Hypothalamus (tissue), 51 donors: ENCODE data around the gene ENPP3.

Source experiments
- DNase-seq, 51 donors: peaks; one replicate each; lab custom pipeline; 2025; lab: John Stamatoyannopoulos, UW

The ENPP3 gene

DNA sequence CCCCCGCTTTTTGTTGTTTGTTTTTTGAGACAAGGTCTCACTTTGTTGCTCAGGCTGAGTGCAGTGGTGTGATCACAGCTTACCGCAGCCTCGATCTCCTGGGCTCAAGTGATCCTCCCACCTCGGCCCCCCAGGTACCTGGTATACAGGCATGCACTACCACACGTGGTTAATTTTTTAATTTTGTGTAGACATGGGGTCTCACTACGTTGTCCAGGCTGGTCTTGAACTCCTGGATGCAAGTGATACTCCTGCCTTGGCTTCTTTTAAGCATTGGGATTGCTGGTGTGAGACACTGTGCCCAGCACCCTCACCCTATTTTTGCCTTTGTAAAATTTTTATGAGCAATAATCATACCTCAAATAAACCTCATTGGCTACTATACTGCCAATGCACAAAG, 5.5 kb downstream of the ENPP3 start:
- DNase-seq = no peak

DNA sequence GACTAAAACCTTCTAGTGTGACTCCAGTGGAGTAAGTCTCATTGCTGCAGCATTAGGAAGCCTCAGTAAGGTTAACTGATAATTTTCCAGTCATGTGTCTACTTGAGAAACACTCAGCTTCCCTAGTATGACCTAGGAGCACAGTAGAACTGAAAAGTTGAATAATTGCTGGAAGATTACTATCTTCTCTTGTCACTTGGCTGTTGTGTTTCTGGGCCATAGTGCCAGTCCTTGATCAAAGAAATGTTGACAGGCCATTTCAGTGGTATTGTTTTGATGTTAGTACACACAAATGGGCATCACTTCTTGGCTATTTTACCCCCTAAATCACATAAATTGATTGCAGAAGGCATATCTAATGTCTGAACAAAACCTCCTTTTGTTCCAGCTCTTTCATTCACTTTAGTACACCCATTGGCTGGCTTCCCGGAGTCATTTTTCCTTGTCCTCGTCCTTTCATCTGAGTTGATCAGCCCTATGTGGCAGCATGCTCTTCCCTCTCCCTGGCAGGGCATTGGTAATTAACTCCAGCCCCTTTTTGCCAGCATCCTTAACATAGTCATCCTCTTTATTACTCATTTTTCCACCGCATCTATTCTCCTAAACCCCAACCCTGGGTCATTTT, 6.0 kb downstream of the ENPP3 start:
- peak in 22 of 51 donors; percentile 1 to 52 (median 18) for DNase-seq

DNA sequence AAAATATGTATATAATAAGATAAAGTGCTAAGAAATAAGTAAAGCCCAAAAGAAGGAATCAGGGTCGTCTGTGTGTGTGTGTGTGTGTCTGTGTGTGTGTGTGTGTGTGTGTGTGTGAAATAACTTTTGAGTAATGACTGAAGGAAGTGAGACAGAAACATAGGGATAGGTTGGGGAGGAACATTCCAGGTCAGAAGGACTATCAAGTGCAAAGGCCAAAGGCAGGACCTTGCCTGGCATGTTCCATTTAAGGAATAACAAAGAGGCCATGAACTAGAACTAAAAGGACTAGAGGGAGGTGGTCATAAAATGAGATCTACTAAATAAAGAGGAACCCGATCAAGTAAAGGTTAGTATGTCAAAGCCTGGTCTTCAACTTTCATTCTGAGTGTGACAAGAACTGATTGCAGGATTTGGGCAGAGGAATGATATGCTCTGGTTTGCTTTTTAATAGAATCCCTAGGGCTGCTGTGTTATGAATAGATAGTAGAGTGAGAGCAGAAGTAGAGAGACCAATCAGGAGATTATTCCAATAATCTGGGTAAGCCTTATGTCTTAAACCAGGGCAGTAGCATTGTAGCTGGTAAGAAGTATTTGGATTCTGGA, 6.9 kb downstream of the ENPP3 start:
- DNase-seq = no peak

DNA sequence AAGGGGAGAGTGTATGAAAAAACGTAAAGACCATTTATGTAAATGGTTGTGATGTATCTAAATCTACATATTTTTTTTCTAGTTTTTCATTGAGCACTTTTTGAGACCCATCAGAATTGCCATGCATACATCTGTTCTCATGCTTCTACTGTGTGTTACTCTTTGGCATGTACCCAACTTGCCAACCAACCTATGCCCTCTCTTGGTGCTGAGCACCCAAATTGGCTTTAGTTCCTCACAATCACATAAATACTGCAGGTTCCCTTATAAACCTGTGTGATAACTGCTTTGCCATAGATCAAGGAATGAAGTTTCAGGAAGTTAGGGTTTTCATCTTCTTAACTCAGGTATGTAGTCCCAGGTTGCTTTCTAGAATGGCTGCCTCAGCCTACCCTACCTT, 7.8 kb downstream of the ENPP3 start:
- DNase-seq = no peak

DNA sequence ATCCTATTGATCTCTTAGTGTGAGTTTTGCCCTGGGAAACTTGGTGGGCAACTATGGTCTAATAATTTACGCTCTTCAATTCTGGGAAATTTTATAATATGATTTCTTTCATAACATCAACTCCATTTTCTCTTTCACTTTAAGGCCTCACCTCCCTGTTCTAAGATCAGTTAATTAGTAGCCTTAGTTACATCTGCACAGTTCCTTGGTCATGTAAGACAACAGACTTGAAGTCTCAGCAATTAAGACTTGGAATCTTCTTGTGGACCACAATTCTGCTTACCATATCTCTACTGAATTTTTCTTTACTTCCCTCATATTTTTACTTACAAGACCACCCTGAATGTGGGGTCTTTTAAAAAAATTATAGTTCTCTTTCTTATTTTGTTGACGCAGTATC, 8.7 kb downstream of the ENPP3 start:
- DNase-seq = no peak

DNA sequence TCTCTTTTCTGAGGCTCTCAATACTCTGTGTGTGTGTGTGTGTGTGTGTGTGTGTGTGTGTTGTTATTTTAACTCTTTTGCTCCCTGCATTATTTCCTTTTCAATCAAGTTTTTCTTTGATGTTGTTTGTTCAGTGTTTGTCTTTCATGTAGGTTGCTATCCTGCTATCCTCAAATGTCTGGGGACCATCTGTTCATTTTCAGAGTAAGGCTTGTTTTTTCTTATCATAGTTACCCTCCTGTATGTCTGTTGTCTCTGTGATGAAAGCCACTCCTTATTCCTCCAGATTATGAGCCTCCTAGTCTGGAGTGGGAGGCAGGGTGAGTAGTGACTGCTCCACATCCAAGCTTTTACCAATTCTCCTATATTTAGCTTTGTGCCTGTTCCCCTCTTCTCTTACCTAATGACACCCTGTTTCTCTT, 9.2 kb downstream of the ENPP3 start:
- no peak for DNase-seq

DNA sequence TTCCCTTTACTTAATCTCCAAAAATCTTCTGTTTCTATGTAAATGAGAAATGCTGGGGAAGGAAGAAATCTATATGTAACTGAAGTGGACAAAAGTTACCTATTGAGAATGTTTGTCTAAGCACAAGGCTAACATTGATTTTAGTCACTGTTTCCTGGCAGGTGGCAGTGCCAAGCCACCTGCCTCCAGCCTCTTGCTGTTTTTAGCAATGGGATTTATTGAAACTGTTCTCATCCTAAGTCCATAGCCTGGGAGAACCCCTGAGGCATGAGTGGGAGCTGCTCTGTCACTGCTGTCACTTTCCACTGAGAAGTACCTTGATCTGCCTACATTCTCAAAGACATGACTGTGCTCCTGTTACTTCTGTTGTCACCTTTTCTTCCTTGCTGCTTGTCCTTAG, 14.7 kb downstream of the ENPP3 start:
- no peak for DNase-seq

DNA sequence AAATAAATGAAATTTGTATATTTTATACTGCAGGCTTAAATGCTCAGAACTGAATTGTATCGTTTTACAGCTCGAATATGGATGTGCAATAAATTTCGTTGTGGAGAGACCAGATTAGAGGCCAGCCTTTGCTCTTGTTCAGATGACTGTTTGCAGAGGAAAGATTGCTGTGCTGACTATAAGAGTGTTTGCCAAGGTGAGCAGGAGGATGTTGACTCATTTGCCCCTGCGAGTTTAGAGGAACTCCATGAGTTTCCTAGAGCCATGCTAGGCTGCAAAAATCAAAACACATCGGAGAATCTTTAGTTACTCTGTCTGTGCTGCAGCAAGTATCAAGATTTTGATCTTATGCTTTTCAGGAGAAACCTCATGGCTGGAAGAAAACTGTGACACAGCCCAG, 15.4 kb downstream of the ENPP3 start:
- DNase-seq = no peak

DNA sequence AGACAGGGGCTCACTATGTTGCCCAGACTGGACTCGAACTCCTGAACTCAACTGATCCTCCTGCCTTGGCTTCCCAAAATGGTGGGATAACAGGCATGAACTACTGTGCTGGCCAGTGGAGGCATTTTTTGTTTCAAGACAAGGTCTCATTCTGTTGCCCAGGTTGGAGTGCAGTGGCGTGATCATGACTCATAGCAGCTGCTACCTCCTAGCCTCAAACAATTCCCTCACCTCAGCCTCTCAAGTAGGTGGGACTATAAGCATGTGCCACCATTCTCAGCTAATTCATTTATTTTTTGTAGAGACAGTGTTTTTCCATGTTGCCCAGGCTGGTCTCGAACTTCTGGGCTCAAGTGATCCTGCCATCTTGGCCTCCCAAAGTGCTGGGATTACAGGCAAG, 17.2 kb downstream of the ENPP3 start:
- DNase-seq = no peak

DNA sequence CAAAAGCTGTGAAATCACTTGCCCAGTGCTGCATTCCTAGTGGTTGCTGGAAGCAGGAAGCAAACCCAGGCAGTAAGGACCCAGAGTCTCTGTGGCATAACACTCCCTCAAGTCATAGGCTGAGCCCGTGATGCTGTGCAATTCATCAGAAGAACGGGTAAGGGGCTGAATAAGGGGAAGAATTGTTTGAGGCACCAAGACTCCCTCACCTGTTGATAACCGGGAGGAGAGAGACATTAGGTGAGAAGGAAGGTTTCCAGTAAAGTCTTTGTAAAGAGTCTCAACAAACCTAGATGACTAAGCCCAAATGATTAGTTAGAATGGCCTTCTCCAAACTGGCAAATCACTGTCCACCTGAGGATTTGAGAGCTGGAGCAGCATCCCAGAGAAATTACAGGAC, 18.3 kb downstream of the ENPP3 start:
- DNase-seq = no peak

DNA sequence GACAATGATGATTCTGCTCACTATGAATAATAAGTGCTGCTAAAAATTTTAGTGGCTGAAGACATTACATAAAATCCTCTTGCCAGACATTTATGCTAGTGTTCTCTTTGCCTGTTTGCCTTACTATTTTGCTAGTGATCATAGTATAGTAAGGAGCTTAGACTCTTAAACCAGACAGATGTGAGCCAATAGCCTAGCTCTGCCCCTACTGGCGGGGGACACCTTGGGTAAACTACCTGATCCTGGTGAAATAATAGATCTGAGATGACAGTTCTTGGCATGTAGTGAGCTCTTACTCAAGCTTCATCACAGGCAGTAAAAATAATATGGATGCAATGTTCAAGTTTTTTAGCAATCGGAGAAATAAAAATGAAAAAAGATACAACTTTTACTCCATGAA, 18.8 kb downstream of the ENPP3 start:
- DNase-seq = no peak

DNA sequence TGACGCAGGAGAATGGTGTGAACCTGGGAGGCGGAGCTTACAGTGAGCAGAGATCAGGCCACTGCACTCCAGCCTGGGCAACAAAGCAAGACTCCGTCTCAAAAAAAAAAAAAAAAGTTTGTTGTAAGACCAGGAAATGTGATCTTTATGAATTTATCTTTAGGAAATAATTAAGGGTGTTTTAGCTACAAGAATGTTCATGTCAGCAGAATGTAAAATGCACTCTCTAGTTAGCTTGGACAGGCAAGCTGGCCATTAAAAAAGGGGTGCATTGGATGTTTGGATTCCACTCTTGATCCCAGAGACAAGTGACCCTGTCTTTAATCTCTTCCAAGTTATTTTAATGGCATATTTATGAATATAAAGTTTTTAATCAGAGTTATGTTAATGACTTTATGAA, 19.6 kb downstream of the ENPP3 start:
- no peak for DNase-seq

DNA sequence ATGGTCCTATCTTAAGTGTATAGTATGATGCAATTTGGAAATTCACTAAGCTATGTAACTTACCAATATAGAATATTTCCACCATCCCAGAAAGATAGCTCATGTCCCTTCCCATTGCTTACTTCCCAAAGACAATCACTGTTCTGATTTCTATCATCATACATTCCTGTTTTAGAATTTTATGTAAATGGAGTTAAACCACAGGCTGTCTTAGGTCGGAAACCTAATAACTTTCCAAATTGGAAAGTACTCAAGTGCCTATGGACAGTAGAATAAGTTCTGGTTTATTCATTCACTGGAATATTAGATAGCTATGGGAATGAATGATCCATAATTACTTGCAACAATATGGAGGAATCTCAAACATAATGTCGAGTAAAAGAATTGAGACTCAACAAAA, 20.1 kb downstream of the ENPP3 start:
- DNase-seq = no peak

DNA sequence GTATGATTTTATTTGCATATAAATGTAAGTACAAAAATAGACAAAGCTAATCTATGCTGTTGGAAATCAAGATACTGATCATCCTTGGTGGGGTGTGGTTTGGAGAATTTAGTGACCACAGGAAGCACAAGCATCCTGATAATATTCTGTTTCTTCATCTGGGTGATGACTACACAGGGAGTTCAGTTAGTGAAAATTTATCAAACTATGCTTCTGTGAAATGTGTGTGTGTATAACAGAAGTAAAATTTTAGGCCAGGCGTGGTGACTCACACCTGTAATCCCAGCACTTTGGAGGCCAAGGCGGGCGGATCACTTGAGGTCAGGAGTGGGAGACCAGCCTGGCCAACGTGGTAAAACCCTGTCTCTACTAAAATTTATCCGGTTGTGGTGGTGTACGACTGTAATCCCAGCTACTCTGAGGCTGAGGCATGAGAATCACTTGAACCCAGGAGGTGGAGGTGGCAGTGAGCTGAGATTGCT, 20.6 kb downstream of the ENPP3 start:
- no peak for DNase-seq

DNA sequence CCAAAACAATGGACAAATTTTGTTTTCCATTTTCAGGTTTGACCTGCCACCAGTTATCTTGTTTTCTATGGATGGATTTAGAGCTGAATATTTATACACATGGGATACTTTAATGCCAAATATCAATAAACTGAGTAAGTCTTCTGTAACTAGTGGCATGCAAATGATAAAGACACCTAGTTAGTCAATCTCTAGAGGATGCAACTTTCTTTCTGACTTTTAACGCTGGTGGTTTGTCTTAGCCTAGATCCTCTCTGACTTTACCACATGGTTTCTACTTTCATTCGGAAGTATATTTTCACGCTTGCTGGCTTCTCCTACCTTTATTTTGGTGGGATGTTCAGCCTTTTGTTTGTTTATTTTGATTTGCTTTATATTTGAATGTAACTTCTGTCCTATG, 21.2 kb downstream of the ENPP3 start:
- DNase-seq = no peak

DNA sequence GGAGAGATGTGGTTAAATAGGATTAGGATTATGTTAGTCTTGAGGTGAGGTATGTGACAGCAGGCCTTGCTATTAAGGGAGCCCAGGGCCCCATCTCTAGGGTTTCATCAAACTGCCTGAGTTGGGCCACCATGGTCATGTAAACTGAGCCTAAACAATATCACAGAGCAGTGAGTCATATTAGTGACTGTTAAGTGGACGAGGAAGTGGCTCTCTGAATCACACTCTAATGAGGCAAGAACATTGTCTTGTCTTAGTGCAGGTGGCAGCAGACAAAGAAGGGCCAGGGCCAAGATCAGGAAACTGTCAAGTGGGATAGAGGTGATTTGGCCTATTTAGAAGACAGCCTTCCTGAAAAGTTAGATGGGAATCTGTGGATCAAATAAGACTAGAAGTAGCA, 23.1 kb downstream of the ENPP3 start:
- no peak for DNase-seq

DNA sequence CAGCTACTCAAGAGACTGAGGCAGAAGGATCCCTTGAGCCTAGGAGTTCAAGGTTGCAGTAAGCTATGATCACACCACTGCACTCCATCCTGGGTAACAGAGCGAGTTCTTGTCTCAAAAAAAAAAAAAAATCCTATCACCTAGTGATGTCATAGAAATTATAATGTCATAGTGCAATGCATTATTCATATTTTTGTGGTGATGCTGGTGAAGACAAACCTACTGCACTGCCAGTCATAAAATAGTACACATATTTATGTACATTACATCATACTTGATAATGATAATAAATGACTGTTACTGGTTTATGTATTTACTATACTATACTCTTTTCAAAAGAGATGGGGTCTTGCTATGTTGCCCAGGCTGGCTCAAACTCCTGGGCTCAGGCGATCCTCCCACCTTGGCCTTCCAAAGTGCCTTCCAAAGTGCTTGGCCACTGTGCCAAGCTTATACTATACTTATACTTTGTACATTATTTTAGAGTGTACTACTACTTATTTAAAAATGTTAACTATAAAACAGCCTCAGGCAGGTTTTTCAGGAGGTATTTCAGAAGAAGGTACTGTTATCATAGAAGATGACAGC, 26.6 kb downstream of the ENPP3 start:
- DNase-seq = no peak

DNA sequence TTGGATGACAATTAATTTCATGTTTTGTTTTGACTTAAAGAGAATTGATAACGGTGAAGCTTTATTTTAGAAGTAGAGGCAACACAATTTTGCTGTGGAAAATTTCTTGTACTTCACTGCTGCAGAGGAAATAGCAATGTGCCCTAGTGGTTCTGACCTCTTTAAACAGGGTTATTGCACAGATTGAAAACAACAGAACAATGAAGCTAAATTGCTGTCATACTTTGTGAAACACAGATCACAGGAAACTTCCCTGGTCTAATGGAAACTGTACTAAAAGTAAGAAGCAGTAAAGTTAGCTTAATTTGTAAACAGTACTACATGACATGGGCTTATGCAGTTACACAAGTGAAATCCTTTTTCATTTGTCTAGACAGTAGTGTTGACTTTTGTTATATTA, 32.8 kb downstream of the ENPP3 start:
- DNase-seq = no peak

DNA sequence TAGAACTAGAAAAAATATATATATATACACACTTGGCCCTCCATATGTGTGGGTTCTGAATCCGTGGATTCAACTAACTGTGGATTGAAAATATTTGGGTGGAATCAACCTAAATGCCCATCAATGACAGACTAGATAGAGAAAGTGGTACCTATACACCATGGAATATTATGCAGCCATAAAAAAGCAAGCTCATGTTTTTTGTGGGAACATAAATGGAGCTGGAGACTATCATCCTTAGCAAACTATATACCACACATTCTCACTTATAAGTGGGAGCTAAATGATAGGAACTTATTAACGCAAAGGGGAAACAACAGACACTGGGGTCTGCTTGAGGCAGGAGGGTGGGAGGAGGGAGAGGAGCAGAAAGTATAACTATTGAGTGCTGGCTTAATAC, 36.1 kb downstream of the ENPP3 start:
- DNase-seq = no peak

DNA sequence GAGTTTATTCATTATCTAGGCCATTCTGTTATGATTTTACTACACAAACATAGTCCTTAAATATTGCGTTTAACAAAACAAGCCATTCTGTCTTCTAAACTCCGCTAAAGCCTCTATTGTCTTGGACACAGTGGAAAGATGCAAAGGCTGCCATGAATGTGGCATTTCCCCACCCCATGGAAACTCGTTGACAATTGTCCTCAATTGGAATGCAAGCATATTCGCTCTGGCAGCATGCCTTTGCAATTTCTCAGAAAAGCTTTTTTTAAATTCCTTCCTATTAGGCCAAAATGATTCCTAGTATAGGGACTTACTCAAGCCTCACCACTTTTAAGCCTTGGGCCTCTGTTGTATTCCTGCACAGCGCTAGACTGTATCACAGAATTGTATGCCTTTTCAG, 41.3 kb downstream of the ENPP3 start:
- DNase-seq = no peak

DNA sequence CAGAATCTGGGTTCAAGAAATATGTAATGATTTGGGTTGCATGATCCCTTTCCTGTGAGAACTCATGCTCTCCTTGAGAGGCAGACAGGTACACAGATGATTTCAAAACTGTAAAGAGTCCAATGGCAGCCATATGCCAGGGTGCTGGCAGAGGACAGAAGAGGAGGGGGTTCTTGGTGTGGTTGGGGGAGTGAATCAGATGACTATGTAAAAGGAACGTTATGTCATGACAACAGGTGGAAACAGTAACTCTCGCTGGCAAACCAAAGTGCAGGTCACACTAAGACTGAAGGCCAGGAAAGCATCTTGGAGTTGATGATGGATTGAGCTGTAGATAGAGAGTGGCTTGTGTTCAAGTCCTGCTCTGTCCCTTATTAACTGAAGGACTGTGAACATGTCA, 43.8 kb downstream of the ENPP3 start:
- no peak for DNase-seq

DNA sequence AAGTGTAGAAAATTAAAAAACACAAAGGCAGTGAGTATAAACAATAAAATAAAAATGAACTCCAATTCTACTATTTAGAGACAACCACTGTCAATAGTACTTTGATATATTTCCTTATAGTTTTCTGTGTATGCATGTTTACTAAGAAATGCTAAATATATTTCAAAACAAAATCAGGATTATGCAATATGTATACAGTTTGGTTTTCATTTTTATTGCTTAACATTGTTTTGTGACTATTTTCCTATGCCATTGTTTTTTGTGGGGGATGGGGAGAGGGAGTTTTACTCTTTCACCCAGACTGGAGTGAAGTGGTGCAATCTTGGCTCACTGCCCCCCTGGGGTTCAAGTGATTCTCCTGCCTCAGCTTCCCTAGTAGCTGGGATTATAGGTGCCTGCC, 44.5 kb downstream of the ENPP3 start:
- DNase-seq = no peak

DNA sequence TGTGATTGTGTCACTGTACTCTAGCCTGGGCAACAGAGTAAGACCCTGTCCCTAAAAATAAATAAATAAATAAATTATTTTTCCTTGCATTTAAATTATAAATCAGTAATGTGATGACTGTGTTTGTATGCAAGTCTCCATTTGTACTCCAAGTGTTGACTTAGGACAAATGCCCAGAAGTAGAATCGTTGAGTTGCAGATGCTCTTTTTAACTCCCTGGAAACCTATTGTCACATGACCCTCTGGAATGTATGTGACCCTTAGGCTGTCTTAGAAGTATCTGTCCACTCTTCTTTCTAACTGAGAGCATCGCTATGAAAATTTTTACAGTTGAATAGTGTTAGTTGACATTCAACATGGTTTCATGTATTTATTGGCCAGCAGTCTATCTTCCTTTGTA, 45.3 kb downstream of the ENPP3 start:
- DNase-seq = no peak
